ENCODE results near the gene GALNT9. TPM values are rescaled to one million over a fixed set of nuclear protein-coding genes. Genes with fewer than 3 reads are reported as not detected.
A peak's percentile ranks its signal among the peaks of the same experiment; 100 is the strongest.

GALNT9 gene
- total RNA-seq, 6 experiments from 2014 or later, result not detected

DNA sequence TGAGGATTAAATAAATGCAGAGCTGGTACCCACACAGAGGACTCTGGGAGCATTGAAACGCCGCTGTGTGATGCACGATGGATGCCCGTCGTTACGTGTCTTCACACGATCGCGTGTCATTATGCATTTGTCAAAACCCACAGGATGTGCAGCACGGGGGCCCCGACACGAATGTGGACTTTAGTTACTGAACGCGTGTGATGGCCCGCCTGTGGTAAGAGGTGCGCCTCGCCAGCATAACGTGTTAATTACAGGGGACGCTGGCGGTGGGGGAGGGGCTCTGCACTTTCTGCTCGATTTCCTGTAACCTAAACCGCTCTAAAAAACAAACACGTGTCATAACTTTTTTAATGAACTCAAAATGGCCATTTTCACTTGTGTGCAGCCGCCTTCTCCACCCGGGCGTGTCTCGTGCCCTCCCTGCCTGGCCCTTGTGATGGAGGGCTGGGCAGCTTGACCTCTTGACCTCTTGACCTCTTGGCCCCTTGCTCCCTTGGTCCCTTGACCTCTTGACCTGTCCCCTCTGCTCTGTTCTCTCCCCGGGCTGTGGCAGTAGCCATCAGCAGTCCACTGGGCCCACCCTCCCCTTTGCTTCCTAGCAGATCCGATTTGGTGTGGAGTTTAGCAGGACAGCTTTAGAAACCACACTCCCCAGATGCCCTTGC is 33.7 kb upstream of the GALNT9 start:
- H3K27ac ChIP-seq, result no peak overlapping the region
- H3K4me1 ChIP-seq, result no peaks in the 10 kb centered on the region
- no peak overlapping the region for H3K4me3 ChIP-seq
- DNase-seq (no peak), ATAC-seq (no peak)
- 73% methylated on average over 13 of the region's 29 CpGs for WGBS (ENCODE audit: insufficient coverage, low coverage, low lambda C conversion rate, missing lambda C conversion rate)
- H3K27me3 ChIP-seq, result no peaks in the 10 kb centered on the region
- TF ChIP-seq POLR2A (IDR thresholded peaks at IDR 0.05), result no peak
- TF ChIP-seq, protein P1, sequence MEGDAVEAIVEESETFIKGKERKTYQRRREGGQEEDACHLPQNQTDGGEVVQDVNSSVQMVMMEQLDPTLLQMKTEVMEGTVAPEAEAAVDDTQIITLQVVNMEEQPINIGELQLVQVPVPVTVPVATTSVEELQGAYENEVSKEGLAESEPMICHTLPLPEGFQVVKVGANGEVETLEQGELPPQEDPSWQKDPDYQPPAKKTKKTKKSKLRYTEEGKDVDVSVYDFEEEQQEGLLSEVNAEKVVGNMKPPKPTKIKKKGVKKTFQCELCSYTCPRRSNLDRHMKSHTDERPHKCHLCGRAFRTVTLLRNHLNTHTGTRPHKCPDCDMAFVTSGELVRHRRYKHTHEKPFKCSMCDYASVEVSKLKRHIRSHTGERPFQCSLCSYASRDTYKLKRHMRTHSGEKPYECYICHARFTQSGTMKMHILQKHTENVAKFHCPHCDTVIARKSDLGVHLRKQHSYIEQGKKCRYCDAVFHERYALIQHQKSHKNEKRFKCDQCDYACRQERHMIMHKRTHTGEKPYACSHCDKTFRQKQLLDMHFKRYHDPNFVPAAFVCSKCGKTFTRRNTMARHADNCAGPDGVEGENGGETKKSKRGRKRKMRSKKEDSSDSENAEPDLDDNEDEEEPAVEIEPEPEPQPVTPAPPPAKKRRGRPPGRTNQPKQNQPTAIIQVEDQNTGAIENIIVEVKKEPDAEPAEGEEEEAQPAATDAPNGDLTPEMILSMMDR (IDR thresholded peaks at IDR 0.05), result no peak
- intact Hi-C loops (cut with DNase I), result no loop called here
- H3K36me3 ChIP-seq, result no peaks in the 10 kb centered on the region
- no peaks in the 10 kb centered on the region for H3K9me3 ChIP-seq

GRCh38 chr12:132360906-132361777 is 31.8 kb upstream of the GALNT9 start:
- Histone ChIP-seq H3K27me3 (no peaks in the 10 kb centered on the region), H3K4me1 (no peaks in the 10 kb centered on the region), H3K27ac (no peak overlapping the region), H3K9me3 (no peaks in the 10 kb centered on the region), H3K4me3 (no peak overlapping the region), H3K36me3 (no peaks in the 10 kb centered on the region)
- TF ChIP-seq, protein P1 (IDR thresholded peaks at IDR 0.05), result no peak
- ATAC-seq (no peak), DNase-seq (peak in 2 of 3 donors; percentile 10 to 46)
- intact Hi-C loops (cut with DNase I), result no loop called here
- WGBS (ENCODE audit: insufficient coverage, low coverage, low lambda C conversion rate, missing lambda C conversion rate), result 79% methylated on average over 9 of the region's 52 CpGs

DNA sequence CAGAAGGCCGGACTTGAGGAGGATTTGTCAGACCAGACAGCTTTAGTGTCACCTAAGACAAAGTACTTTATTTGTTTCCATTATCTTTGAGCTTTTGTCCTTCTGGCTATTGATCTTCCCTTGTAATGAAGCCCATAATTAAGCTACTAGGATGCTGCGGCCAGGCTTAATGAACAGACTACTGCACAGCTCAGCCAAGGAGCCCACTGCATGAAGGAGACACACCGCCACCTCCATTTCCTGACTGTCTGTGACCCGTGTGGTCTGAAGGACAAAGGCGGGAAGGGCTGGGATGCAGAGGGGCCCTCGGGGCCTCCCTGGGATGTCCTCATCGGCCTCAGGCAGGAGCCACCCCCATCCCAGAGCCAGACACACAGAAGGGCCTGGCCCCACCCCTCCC is 31.0 kb upstream of the GALNT9 start:
- Histone ChIP-seq H3K27ac (no peak overlapping the region), H3K4me1 (no peaks in the 10 kb centered on the region), H3K27me3 (no peaks in the 10 kb centered on the region), H3K9me3 (no peaks in the 10 kb centered on the region), H3K4me3 (no peak overlapping the region), H3K36me3 (no peaks in the 10 kb centered on the region)
- DNase-seq, result peak in 1 of 3 donors; percentile 15
- TF ChIP-seq POLR2A (IDR thresholded peaks at IDR 0.05), result no peak
- TF ChIP-seq, protein P1 (IDR thresholded peaks at IDR 0.05), result no peak
- no peak for ATAC-seq
- intact Hi-C loops (cut with DNase I), result no loop called here
- WGBS (ENCODE audit: insufficient coverage, low coverage, low lambda C conversion rate, missing lambda C conversion rate), result 73% methylated on average over 2 of the region's 7 CpGs

DNA sequence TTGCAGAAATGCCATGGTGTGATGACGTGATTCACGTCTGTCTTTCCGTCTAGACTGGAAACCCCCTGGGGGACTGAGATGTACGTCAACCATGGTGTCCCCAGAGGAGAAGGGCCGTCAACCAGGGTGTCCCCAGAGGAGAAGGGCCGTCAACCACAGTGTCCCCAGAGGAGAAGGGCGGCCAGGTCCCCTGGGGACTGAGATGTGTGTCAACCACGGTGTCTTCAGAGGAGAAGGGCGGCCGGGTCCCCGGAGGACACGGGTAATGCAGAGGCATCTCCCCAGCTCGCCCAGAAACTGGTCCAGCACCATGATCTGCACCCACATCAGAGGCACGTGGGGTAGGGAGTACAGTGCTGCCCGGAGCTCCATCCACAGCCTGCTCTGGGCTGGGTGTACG is 30.6 kb upstream of the GALNT9 start:
- intact Hi-C loops (cut with DNase I), result no loop called here
- 55% methylated on average over 11 of the region's 16 CpGs for WGBS (ENCODE audit: insufficient coverage, low coverage, low lambda C conversion rate, missing lambda C conversion rate)
- H3K4me1 ChIP-seq, result no peaks in the 10 kb centered on the region
- DNase-seq, result peak in 2 of 3 donors; percentile 17 to 41
- TF ChIP-seq POLR2A (IDR thresholded peaks at IDR 0.05), result no peak
- TF ChIP-seq, protein P1 (IDR thresholded peaks at IDR 0.05), result no peak
- no peak overlapping the region for H3K27ac ChIP-seq
- no peak overlapping the region for H3K4me3 ChIP-seq
- no peaks in the 10 kb centered on the region for H3K36me3 ChIP-seq
- no peak for ATAC-seq
- no peaks in the 10 kb centered on the region for H3K9me3 ChIP-seq
- H3K27me3 ChIP-seq, result no peaks in the 10 kb centered on the region

Measured in right lobe of liver (tissue), 6 donors.